ENCODE data around the gene RHOBTB3. TPM values are rescaled to one million over a fixed set of nuclear protein-coding genes. Genes with fewer than 3 reads are reported as not detected.

Gene RHOBTB3
- total RNA-seq, 4 donors from 2014 or later, result 55.6 to 216 (median 135) TPM

DNA sequence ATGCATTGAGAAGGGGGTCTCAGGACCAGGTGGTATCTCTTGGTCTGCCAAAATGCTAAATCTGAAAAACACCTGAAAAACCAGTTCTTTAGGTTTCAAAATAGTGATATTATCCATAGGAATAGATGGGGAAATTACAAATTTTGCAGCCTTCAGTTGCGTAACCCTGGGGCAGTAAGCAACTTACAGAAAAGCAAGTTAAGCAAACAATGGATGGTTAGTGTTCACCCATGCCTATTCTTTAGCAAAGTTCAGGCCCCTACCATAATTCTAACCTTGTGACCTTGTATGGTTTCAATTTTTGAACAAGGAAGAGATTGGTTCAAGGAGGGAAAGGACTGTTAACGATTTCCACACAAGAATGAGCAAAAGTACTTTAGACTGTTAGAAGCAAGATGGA lies 66.9 kb downstream of the RHOBTB3 start:
- H3K36me3 ChIP-seq, result peaks cover 0 to 36% of the 10 kb centered on the region in 2 donors
- WGBS, 2 donors (ENCODE audit: low coverage in 1 of 2), result 86 to 88% methylated on average over 1 to 2 of the region's 2 CpGs

DNA sequence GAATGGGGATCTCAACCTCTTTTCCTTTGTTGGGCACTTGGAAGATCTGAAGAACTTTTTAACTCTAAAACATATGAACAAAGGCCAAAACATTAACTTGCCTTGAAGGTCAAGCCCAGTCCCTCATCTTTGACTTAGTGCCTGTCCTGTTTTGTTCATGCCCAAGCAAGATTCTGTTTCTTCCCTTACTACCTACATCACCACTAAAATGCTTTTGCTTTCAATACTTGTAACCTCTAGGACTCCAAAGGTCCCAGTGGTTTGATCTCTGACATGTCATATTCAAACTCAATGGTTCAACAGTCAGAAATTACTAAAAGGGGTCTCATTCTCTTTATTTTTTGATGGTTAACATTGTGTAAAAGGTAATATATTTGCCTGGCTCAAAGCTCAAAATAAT lies 67.4 kb downstream of the RHOBTB3 start:
- H3K4me3 ChIP-seq, result no peak overlapping the region
- H3K27me3 ChIP-seq, result no peaks in the 10 kb centered on the region
- H3K27ac ChIP-seq, result no peak overlapping the region
- TF ChIP-seq POLR2A (IDR thresholded peaks at IDR 0.05) (no peak), EP300 (IDR thresholded peaks at IDR 0.05) (no peak), POLR2AphosphoS5 (IDR thresholded peaks at IDR 0.05) (no peak)
- TF ChIP-seq, protein P1, sequence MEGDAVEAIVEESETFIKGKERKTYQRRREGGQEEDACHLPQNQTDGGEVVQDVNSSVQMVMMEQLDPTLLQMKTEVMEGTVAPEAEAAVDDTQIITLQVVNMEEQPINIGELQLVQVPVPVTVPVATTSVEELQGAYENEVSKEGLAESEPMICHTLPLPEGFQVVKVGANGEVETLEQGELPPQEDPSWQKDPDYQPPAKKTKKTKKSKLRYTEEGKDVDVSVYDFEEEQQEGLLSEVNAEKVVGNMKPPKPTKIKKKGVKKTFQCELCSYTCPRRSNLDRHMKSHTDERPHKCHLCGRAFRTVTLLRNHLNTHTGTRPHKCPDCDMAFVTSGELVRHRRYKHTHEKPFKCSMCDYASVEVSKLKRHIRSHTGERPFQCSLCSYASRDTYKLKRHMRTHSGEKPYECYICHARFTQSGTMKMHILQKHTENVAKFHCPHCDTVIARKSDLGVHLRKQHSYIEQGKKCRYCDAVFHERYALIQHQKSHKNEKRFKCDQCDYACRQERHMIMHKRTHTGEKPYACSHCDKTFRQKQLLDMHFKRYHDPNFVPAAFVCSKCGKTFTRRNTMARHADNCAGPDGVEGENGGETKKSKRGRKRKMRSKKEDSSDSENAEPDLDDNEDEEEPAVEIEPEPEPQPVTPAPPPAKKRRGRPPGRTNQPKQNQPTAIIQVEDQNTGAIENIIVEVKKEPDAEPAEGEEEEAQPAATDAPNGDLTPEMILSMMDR (IDR thresholded peaks at IDR 0.05), result no peak
- no peak for ATAC-seq
- no peaks in the 10 kb centered on the region for H3K9me3 ChIP-seq
- H3K36me3 ChIP-seq, result peaks cover 0 to 31% of the 10 kb centered on the region in 2 donors
- H3K4me1 ChIP-seq, result no peaks in the 10 kb centered on the region

More for the DNA sequence above, 66.9 kb downstream of the RHOBTB3 start:
- ATAC-seq, result no peak
- Histone ChIP-seq H3K4me1 (no peaks in the 10 kb centered on the region), H3K27ac (no peak overlapping the region), H3K9me3 (no peaks in the 10 kb centered on the region), H3K4me3 (no peak overlapping the region), H3K27me3 (no peaks in the 10 kb centered on the region)
- TF ChIP-seq, protein P1 (IDR thresholded peaks at IDR 0.05), result no peak
- no peak for TF ChIP-seq POLR2A (IDR thresholded peaks at IDR 0.05)
- no peak for TF ChIP-seq POLR2AphosphoS5 (IDR thresholded peaks at IDR 0.05)

DNA sequence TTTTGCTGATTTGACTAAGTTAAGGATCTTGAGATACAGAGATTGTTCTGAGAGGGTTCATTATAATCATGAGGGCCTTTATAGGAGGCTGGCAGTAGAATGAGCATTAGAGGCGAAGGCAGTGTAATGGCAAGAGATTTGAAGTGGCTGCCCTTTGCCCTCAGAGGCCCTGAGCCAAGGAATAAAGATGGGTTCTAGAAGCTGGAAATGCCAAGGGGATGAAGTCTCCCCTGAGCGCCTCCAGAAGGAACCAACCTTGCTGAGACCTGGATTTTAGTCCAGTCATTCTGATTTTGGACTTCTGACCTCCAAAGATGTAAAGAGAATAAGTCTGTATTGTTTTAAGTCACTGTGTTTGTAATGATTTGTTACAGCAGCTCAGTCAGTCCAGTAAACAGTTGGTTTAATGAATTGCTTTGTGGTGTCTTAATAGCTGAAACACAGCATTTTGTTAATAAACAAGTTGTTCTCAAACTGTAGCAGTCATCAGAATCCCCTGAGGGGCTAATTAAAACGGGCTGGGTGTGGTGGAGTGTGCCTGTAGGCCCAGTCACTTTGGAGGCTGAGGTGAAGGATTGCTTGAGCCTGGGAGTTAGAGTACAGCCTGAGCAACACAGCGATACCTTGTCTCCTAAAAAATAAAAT lies 68.2 kb downstream of the RHOBTB3 start:
- H3K27ac ChIP-seq, result no peak overlapping the region
- H3K36me3 ChIP-seq, result peaks cover 0 to 23% of the 10 kb centered on the region in 2 donors
- WGBS, 2 donors (ENCODE audit: low coverage in 1 of 2), result 89 to 92% methylated on average over 3 of the region's 4 CpGs
- no peak for ATAC-seq
- no peaks in the 10 kb centered on the region for H3K27me3 ChIP-seq
- no peak overlapping the region for H3K4me3 ChIP-seq
- H3K9me3 ChIP-seq, result no peaks in the 10 kb centered on the region
- no peak for TF ChIP-seq POLR2AphosphoS5 (IDR thresholded peaks at IDR 0.05)
- TF ChIP-seq POLR2A (IDR thresholded peaks at IDR 0.05), result no peak
- TF ChIP-seq EP300 (IDR thresholded peaks at IDR 0.05), result no peak
- TF ChIP-seq, protein P1 (IDR thresholded peaks at IDR 0.05), result no peak
- H3K4me1 ChIP-seq, result no peaks in the 10 kb centered on the region

DNA sequence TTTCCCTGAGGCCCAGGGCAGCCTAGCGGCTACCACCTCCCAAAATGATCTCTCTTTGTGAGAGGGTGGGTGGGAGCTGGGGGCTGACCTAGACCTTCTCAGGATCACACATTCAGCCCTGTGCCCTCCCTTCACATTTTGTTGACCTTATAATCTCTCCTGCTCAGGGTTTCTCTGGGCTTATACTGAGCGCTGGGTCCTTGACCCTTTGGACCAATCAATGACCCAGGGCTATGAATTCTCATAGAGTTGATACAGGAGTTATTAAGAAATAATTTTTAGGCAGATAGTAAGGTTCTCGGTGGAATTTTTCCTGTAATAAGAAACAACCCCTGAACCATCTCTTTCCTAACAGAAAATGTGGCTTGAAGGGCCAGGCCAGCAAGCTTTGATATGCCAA lies 69.4 kb downstream of the RHOBTB3 start:
- no peak for TF ChIP-seq EP300 (IDR thresholded peaks at IDR 0.05)
- TF ChIP-seq POLR2A (IDR thresholded peaks at IDR 0.05), result no peak
- TF ChIP-seq, protein P1 (IDR thresholded peaks at IDR 0.05), result no peak
- TF ChIP-seq POLR2AphosphoS5 (IDR thresholded peaks at IDR 0.05), result no peak
- Histone ChIP-seq H3K9me3 (peaks cover 0 to 6% (median 0%) of the 10 kb centered on the region in 3 donors), H3K36me3 (peaks cover 0 to 13% of the 10 kb centered on the region in 2 donors), H3K4me3 (no peak overlapping the region), H3K4me1 (no peaks in the 10 kb centered on the region), H3K27me3 (no peaks in the 10 kb centered on the region), H3K27ac (no peak overlapping the region)
- no peak for ATAC-seq
- WGBS, 2 donors (ENCODE audit: low coverage in 1 of 2), result 93% methylated on average over 3 of the region's 3 CpGs; no CpG with 5 or more reads in 1 of the 2 donors

DNA sequence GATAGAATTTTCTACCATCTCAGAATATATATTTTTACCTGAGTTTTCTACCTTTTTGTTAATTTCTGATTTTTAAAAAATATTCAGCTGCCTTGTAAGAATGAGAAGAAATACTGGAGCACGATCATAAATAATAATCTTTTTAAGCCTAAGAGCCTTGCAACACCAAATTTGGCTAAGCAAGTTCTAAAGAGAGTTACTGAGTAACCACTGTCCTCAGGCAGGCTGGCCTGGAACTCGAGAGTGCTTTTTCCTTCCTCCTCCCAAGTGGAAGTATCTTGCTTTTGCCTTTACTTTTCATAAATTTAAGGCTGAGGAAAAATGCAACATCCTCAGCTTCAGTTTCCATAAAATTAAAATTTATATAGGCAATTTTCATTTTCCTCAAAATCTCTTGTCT lies 70.4 kb downstream of the RHOBTB3 start:
- WGBS, 2 donors (ENCODE audit: low coverage in 1 of 2), result 31 to 46% methylated on average over 2 of the region's 2 CpGs
- ATAC-seq, result no peak
- Histone ChIP-seq H3K27ac (no peak overlapping the region), H3K4me3 (no peak overlapping the region), H3K9me3 (peaks cover 0 to 6% (median 0%) of the 10 kb centered on the region in 3 donors), H3K36me3 (peaks cover 0 to 10% of the 10 kb centered on the region in 2 donors), H3K27me3 (no peaks in the 10 kb centered on the region), H3K4me1 (no peaks in the 10 kb centered on the region)
- TF ChIP-seq EP300 (IDR thresholded peaks at IDR 0.05) (no peak), POLR2A (IDR thresholded peaks at IDR 0.05) (no peak), POLR2AphosphoS5 (IDR thresholded peaks at IDR 0.05) (no peak)
- TF ChIP-seq, protein P1 (IDR thresholded peaks at IDR 0.05), result no peak
